GM12875 (cell line): ENCODE results near the gene TMED1.

Experiments
- H3K4me3 ChIP-seq: one replicate; pipeline ENCODE4 v1.5.1; 2011; ENCODE audit warnings: low read depth, low read length, control low read depth
- TF ChIP-seq, protein P1 (sequence below): IDR thresholded peaks from 2 replicates; pipeline ENCODE4 v1.5.1; 2011; ENCODE audit warnings: low read depth, mild to moderate bottlenecking, control low read depth, inconsistent platforms, low read length, moderate library complexity, borderline replicate concordance; ENCODE audit not compliant: insufficient read depth

Gene TMED1

GRCh38 chr19:10803252-10803651 is 32.8 kb downstream of the TMED1 start:
- TF ChIP-seq, protein P1, sequence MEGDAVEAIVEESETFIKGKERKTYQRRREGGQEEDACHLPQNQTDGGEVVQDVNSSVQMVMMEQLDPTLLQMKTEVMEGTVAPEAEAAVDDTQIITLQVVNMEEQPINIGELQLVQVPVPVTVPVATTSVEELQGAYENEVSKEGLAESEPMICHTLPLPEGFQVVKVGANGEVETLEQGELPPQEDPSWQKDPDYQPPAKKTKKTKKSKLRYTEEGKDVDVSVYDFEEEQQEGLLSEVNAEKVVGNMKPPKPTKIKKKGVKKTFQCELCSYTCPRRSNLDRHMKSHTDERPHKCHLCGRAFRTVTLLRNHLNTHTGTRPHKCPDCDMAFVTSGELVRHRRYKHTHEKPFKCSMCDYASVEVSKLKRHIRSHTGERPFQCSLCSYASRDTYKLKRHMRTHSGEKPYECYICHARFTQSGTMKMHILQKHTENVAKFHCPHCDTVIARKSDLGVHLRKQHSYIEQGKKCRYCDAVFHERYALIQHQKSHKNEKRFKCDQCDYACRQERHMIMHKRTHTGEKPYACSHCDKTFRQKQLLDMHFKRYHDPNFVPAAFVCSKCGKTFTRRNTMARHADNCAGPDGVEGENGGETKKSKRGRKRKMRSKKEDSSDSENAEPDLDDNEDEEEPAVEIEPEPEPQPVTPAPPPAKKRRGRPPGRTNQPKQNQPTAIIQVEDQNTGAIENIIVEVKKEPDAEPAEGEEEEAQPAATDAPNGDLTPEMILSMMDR = no peak
- no peak overlapping the region for H3K4me3 ChIP-seq

GRCh38 chr19:10802479-10802878 is 33.5 kb downstream of the TMED1 start:
- no peak overlapping the region for H3K4me3 ChIP-seq
- TF ChIP-seq, protein P1 = no peak

DNA sequence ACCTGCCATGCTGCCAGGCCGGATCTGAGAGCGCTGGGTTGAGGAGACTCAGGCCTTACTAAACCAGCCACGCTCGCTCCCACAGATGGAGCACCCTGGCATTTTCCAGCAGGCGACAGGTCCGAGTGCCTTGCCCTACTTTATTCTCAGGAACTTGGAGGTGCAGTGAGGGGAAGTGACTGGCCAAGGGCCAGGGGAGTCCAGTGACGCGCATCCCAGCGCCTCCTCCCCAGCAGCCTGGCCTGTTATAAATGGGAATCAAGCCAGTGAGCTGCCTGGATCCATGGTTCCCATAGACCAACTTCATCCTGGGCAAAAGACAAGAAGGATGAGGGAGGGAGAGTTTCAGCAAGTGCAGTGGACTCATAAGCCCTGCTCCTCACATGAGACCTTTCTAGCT is 35.5 kb downstream of the TMED1 start:
- TF ChIP-seq, protein P1 = no peak

DNA sequence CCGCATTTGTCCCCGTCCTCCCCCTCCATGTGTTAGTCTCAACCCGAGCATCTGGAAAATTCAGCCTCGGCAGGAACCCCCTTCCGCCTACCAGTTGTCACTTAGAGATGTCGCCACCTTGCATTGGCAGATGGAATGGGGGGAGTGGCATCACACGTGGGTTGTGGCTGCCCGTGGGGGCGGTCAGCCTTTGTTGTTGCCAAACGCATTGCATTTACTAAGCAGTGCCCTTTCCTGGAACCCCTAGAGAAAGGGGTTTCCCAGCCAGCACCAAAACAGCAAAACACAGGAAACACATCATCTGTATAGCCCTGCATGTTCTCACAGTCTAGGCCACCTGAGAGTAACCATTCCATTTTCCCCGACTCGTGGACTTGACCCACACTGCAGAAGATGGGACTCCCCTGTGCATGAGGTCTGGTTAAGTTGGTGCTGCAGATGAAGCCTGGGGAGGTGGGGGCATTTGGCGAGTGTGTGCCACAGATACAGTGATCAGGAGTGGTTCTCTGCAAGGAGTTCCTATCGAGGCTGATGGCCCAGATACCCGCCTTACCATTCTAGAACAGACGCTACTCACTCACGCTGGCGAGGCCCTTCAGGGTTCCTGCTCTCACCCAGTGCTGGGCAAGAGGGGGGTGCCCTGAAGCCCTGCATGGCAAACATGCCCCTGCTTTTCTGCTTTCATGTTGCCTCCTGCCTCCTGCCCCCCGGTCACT is 38.3 kb downstream of the TMED1 start:
- TF ChIP-seq, protein P1 = no peak
- H3K4me3 ChIP-seq = no peak overlapping the region

More for the DNA sequence above, 35.5 kb downstream of the TMED1 start:
- no peak overlapping the region for H3K4me3 ChIP-seq

DNA sequence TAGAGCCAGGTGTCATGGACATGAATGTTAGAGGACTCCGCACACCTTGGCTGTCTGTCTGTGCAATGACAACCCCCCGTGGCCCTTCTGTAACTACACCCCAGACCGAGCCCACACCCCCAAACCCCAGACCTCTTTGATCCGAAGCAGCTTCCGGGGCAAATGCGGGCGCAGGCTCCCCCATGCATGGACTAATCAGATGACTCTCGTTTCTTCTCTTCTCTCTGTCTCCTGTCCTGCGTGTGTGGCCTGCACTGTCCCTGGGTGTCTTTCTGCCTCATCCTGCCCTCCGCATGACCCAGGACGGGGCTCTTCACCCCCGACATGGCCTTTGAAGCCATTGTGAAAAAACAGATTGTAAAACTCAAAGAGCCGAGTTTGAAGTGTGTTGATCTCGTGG is 38.9 kb downstream of the TMED1 start:
- TF ChIP-seq, protein P1 = no peak

GRCh38 chr19:10796653-10797052 is 39.4 kb downstream of the TMED1 start:
- H3K4me3 ChIP-seq = no peak overlapping the region
- TF ChIP-seq, protein P1 = no peak

More for the DNA sequence above, 38.9 kb downstream of the TMED1 start:
- no peak overlapping the region for H3K4me3 ChIP-seq

DNA sequence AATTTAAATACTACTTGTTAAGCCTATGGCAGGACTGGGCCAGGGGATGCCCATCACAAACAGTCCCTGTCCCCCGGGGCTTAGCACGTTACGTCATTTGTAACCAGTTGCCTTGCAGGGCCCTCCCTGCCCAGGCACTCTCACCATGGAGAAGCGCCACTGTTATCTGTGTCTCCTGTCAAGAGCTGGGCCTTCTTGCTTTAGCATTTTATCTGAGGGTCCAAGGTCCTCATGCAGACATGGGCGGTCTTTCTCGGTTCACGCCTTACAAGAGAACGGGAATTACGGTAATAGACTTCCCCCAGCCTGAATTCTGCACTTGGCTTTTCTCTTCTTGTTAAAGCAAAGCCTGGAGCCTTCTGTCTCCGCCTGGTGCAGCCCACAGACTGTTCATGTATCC is 46.1 kb downstream of the TMED1 start:
- TF ChIP-seq, protein P1 = no peak
- no peak overlapping the region for H3K4me3 ChIP-seq
